Esophagus muscularis mucosa (tissue), 3 donors: ENCODE data around the gene GSTT4.

Experiments
- EP300 ChIP-seq: sonication (generic); formaldehyde crosslinking; IDR thresholded peaks from one replicate; pipeline ENCODE4 v1.6.1; 2017; ENCODE audit warnings: antibody characterized with exemption
- TF ChIP-seq, protein P1 (sequence below), 3 experiments: fragments of 200-600 bp in 2 of 3; fragments of 450-650 bp in 1 of 3; sonication (generic) in 2 of 3; IDR thresholded peaks; one replicate each; pipeline ENCODE4 v1.5.1; 2017 to 2019; ENCODE audit warnings: antibody characterized with exemption in 3 of 3, mild to moderate bottlenecking in 2 of 3, moderate library complexity in 1 of 3

DNA sequence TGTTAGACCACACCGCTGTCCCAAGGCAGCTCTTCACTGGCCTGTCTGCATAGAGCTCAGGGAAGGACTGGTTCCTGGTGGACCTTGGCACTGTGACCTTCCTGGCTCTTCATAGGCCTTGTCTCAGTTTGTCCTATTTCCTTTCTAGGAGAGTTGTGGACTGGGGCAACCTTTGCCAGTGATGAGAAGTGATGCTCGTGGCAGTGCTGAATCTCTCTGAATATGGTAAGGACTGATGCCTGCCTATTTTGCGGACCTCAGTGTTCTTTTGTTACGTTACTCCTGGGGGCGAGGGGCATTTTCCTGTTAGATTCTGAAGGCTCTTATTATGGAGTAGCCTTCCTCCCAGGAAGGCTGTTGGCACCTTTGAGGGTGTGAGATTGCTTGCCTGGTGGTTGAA is 30.0 kb upstream of the GSTT4 start:
- TF ChIP-seq, protein P1, sequence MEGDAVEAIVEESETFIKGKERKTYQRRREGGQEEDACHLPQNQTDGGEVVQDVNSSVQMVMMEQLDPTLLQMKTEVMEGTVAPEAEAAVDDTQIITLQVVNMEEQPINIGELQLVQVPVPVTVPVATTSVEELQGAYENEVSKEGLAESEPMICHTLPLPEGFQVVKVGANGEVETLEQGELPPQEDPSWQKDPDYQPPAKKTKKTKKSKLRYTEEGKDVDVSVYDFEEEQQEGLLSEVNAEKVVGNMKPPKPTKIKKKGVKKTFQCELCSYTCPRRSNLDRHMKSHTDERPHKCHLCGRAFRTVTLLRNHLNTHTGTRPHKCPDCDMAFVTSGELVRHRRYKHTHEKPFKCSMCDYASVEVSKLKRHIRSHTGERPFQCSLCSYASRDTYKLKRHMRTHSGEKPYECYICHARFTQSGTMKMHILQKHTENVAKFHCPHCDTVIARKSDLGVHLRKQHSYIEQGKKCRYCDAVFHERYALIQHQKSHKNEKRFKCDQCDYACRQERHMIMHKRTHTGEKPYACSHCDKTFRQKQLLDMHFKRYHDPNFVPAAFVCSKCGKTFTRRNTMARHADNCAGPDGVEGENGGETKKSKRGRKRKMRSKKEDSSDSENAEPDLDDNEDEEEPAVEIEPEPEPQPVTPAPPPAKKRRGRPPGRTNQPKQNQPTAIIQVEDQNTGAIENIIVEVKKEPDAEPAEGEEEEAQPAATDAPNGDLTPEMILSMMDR (IDR thresholded peaks at IDR 0.05): no peak
- no peak for TF ChIP-seq EP300
